HepG2 (cell line): ENCODE results near the gene IP6K1.

Source experiments
- KAT7 ChIP-seq: IDR thresholded peaks from 2 replicates; pipeline ENCODE4 v1.6.1; 2018; ENCODE audit warnings: borderline replicate concordance, missing compliant biosample characterization
- NFAT5 ChIP-seq: sonication (generic); formaldehyde crosslinking; IDR thresholded peaks from 2 replicates; pipeline ENCODE4 v1.4.0; 2020; ENCODE audit warnings: missing genetic modification reagents
- NKX3-1 ChIP-seq: sonication (generic); formaldehyde crosslinking; IDR thresholded peaks from 2 replicates; pipeline ENCODE4 v1.5.0; 2020; ENCODE audit warnings: missing genetic modification reagents
- POLR2A ChIP-seq, 2 experiments: IDR thresholded peaks; 2 replicates each; pipeline ENCODE4 v1.6.1; 2011; ENCODE audit warnings: low read depth in 2 of 2, low read length in 2 of 2, mild to moderate bottlenecking in 1 of 2, moderate library complexity in 1 of 2; ENCODE audit not compliant: insufficient read depth in 1 of 2
- STAG1 ChIP-seq: sonication (generic); formaldehyde crosslinking; IDR thresholded peaks from 2 replicates; pipeline ENCODE4 v1.4.0; 2020; ENCODE audit warnings: missing genetic modification reagents

- no peak for TF ChIP-seq STAG1 (CRISPR knock-in tag)
- no peak for TF ChIP-seq NFAT5 (CRISPR knock-in tag)
- TF ChIP-seq NKX3-1, result no peak
- no peak for TF ChIP-seq POLR2A (IDR thresholded peaks at IDR 0.05; ENCODE audit: insufficient read depth in 1 of 2, low read depth in 2 of 2, low read length in 2 of 2)
- no peak for TF ChIP-seq KAT7 (CRISPR knock-in tag)
Observed at GRCh38 chr3:49712166-49712565, 74.2 kb downstream of the IP6K1 start.
